Measurements from ENCODE around the gene ZNF554.

Gene ZNF554

DNA sequence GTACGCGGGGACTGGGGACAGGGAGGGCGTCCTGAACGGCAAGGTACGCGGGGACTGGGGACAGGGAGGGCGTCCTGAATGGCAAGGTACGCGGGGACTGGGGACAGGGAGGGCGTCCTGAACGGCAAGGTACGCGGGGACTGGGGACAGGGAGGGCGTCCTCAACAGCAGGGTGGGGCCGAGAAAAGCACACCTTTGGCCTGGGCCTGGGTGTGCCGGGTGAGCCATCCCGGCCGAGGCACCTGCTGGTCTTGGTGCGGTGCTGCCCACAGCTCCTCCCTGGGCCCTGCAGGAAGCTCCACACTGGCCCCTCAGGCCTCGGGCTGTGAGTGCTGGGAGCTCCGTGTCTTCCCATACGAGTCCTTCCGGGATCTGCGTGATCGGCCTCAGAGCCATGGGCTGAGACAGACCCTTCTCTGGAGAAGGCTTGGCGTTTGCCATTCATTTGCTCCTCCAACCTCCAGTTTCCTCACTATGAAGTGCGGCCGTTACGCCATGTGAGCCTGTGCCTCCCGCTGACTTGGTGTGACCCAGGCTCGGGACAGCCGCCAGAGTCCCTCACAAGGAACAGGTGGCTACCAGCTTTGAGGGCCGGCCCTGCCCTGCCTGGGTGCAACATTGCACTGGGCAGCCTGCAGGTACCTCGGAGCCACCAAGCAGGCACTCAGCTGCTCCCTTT is 7.8 kb upstream of the ZNF554 start:
- no peak overlapping the region for H3K27ac ChIP-seq

DNA sequence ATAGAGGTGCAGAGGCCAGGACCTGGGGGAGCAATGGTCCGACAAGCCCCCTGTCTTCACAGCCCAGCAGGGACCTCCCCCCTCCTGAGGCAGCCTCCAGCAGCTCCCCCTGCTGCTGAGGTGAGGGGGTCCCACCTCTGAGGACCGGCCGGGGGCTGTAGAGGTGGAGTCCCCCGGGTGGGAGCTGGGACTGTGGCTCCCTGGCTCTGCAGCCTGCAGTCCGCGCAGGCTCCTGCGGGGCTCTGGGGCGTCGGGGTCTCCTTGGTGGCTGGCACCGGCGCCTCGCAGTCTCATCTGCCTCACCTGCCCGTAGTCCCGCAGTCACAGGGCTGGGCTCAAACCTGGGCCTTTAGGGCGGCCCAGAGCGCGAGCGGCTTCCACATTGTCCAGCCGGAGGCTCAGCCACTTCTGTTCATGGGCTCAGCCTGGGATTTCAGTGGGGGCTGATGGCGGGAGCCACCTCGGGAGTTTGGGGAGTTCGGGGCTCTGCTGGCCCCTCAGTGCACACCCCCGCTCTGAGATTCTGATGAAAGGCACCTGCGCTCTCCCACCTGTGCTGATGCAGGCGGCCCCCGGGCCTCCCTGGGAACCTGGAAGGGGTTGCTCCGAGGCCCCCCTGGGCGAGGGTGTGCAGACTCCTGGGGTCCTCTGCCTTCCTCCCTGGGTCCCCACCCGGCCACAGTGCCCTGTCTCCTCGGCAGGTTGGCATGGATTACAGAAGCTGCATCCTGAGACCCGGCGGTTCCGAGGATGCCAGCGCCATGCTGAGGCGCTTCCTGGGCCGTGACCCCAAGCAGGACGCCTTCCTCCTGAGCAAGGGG is 7.0 kb upstream of the ZNF554 start:
- TF ChIP-seq, protein P1, sequence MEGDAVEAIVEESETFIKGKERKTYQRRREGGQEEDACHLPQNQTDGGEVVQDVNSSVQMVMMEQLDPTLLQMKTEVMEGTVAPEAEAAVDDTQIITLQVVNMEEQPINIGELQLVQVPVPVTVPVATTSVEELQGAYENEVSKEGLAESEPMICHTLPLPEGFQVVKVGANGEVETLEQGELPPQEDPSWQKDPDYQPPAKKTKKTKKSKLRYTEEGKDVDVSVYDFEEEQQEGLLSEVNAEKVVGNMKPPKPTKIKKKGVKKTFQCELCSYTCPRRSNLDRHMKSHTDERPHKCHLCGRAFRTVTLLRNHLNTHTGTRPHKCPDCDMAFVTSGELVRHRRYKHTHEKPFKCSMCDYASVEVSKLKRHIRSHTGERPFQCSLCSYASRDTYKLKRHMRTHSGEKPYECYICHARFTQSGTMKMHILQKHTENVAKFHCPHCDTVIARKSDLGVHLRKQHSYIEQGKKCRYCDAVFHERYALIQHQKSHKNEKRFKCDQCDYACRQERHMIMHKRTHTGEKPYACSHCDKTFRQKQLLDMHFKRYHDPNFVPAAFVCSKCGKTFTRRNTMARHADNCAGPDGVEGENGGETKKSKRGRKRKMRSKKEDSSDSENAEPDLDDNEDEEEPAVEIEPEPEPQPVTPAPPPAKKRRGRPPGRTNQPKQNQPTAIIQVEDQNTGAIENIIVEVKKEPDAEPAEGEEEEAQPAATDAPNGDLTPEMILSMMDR (conservative IDR thresholded peaks at IDR 0.05) = no peak
- no peak for TF ChIP-seq ZFX (IDR thresholded peaks at IDR 0.05)
- no peak overlapping the region for H3K27ac ChIP-seq

More for the DNA sequence above, 7.8 kb upstream of the ZNF554 start:
- TF ChIP-seq, protein P1 (conservative IDR thresholded peaks at IDR 0.05) = no peak
- TF ChIP-seq ZFX (IDR thresholded peaks at IDR 0.05) = no peak

DNA sequence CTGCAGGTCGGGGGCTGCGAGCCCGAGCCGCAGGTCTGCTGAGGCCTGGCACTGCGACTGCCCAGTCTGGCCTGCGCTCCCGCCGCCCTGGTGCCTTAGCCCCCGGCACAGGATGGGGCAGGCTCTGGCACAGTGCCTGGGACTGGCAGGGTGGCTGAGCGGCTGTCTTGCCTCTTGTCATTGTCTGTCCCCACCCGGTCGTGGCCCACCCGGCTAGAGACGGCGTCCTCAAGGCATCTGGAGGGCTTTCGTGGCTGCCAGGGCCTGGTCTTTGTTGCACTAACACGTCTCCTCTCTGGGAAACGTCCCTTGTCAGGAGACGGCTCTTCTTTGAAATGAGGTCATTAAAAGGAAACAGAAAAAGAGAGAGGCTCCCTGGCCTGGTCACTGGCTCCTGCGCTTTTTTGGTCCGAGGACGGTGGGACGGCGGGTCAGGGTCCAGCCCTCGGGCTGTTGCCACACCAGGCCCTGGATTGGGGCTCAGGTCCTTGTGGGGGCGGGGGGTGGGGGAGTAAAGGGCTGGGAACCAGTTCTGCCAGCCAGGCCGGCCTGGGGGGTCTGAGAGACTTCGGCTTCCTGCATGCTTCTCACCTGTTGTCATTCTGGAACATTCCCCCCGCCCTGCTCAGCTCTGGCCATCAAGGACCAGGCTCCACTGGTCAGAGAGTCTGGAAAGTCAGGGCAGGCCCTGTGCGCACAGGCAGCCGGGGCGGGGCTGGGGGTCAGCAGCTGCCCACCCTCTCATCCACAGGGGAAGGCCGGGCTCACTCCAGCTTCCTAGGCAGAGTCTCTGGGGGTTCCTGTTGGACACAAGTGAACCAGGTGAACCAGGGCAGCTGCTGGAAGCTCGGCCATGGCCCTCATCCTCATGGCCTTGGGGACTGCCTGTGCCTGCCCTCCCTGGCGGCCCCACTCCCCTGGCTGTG is 6.2 kb upstream of the ZNF554 start:
- H3K27ac ChIP-seq = no peak overlapping the region
- TF ChIP-seq ZFX (IDR thresholded peaks at IDR 0.05) = no peak
- TF ChIP-seq, protein P1 (conservative IDR thresholded peaks at IDR 0.05) = no peak

DNA sequence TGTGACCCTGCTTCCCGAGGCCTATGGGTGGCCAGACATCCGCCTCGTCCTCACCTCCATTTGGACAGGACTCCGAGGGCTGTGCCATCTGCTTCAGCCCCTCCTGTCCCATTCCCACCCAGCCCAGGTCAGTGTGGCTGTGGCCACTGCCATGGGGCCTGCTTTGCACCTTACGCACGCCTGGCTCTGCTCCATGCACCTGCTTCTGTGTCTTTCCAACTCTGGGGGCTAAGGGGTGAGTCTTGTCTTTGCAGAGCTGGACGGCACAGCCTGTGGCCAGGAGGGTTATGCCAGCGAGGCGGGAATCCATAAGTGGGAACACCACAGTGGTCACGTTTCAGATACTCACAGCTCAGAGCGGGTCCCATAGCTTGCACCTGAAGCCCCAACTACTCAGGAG is 5.2 kb upstream of the ZNF554 start:
- TF ChIP-seq, protein P1 (conservative IDR thresholded peaks at IDR 0.05) = no peak
- no peak for TF ChIP-seq ZFX (IDR thresholded peaks at IDR 0.05)

DNA sequence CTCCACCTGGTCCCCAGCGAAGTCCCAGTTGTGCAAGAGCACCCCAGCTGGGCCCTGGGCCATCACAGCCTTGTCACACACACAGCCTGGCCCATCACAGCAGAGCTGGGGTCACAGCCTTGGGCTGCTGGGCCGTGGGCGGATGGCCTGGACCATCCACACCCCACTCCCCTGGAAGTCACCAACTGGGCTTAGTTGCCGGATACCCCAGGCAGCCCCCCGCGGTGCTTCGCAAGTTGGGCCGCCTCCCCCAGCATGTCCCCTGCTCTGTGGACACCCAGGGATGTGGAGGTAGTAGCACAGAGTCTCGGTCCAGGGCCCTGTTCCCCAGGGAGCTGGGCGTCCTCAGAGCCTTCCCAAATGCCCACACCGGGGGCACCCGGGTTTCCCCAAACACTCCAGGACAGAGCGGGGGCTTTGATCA is 4.5 kb upstream of the ZNF554 start:
- TF ChIP-seq ZFX (IDR thresholded peaks at IDR 0.05) = no peak
- TF ChIP-seq, protein P1 (conservative IDR thresholded peaks at IDR 0.05) = no peak
- no peak overlapping the region for H3K27ac ChIP-seq

More for the DNA sequence above, 5.2 kb upstream of the ZNF554 start:
- no peak overlapping the region for H3K27ac ChIP-seq

DNA sequence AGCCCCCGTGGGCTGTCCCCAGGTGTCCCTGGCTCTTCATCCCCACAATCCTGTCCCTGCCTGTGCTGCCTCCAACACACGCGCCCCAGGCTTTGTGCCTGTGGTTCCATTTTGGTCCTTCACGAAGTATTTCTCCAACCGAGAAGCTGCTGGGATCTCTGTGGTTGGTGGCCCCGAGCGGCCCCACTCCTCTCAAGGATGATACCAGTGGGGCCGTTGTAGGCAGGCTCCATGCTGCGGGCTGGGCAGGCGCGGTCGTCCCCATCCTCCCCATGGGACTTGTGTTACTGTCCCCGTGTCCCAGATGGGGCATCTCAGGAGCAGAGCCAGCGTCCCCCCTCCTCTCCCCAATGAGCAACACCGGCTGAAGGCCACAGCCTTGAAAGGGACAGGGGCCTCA is 3.7 kb upstream of the ZNF554 start:
- H3K27ac ChIP-seq = no peak overlapping the region

More for the DNA sequence above, 3.7 kb upstream of the ZNF554 start:
- TF ChIP-seq, protein P1 (conservative IDR thresholded peaks at IDR 0.05) = no peak
- no peak for TF ChIP-seq ZFX (IDR thresholded peaks at IDR 0.05)

Measured in C4-2B (cell line).